ENCODE data around the gene ATRNL1. TPM values are rescaled to one million over a fixed set of nuclear protein-coding genes. Genes with fewer than 3 reads are reported as not detected.

Gene ATRNL1
- polyA plus RNA-seq, 4 donors, result 0.78 to 1.1 TPM; not detected in 2

GRCh38 chr10:115065801-115066200, 27.4 kb upstream of the ATRNL1 start:
- no peak for FAIRE-seq
- Histone ChIP-seq H3K4me3 (ENCODE audit: low read depth in 1 of 3, low read length in 3 of 3) (no peak overlapping the region), H3K36me3 (ENCODE audit: control insufficient read depth in 3 of 3, insufficient read depth in 2 of 3, low read depth in 1 of 3, low read length in 3 of 3) (no peaks in the 10 kb centered on the region), H3K4me1 (ENCODE audit: control insufficient read depth in 3 of 3, insufficient read depth in 2 of 3, low read depth in 1 of 3, low read length in 2 of 3) (no peaks in the 10 kb centered on the region), H3K27ac (ENCODE audit: low read depth in 1 of 3, low read length in 2 of 3) (no peak overlapping the region), H3K27me3 (ENCODE audit: control insufficient read depth in 3 of 3, insufficient read depth in 3 of 3, low read length in 3 of 3) (no peaks in the 10 kb centered on the region), H3K9me3 (ENCODE audit: control insufficient read depth in 2 of 2, insufficient read depth in 1 of 2, low read depth in 1 of 2, low read length in 1 of 2) (no peaks in the 10 kb centered on the region)
- DNase-seq, result no peak
- WGBS, 3 donors, result 63 to 82% (median 74%) methylated on average over 6 of the region's 6 CpGs

DNA sequence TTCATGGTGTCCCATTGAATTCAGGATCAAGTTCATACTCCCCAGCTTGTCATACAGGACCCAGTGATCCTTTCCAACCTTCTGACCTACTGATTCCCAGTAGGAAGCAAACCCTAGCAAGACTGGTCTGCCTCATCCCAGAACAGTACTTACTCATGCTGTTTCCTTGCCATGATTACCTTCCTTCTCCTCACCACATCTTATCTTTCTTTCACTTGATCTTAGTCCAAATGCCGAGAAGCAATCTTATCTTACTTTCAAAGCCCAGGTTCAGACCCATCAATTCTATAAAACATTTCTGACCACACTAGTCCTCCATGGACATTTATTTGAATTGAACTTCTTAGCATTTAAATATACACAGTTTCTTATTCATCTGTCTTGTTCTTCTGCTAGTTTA, 26.6 kb upstream of the ATRNL1 start:
- H3K9me3 ChIP-seq (ENCODE audit: control insufficient read depth in 2 of 2, insufficient read depth in 1 of 2, low read depth in 1 of 2, low read length in 1 of 2), result no peaks in the 10 kb centered on the region
- 12 to 67% (median 19%) methylated on average over 1 of the region's 1 CpG for WGBS, 3 donors
- FAIRE-seq, result no peak
- no peaks in the 10 kb centered on the region for H3K27me3 ChIP-seq (ENCODE audit: control insufficient read depth in 3 of 3, insufficient read depth in 3 of 3, low read length in 3 of 3)
- no peak overlapping the region for H3K4me3 ChIP-seq (ENCODE audit: low read depth in 1 of 3, low read length in 3 of 3)
- no peak for DNase-seq
- H3K4me1 ChIP-seq (ENCODE audit: control insufficient read depth in 3 of 3, insufficient read depth in 2 of 3, low read depth in 1 of 3, low read length in 2 of 3), result no peaks in the 10 kb centered on the region
- H3K36me3 ChIP-seq (ENCODE audit: control insufficient read depth in 3 of 3, insufficient read depth in 2 of 3, low read depth in 1 of 3, low read length in 3 of 3), result no peaks in the 10 kb centered on the region
- no peak overlapping the region for H3K27ac ChIP-seq (ENCODE audit: low read depth in 1 of 3, low read length in 2 of 3)

GRCh38 chr10:115073796-115074195, 19.4 kb upstream of the ATRNL1 start:
- no peak for FAIRE-seq
- Histone ChIP-seq H3K9me3 (ENCODE audit: control insufficient read depth in 2 of 2, insufficient read depth in 1 of 2, low read depth in 1 of 2, low read length in 1 of 2) (peaks cover 0 to 3% of the 10 kb centered on the region in 2 donors), H3K36me3 (ENCODE audit: control insufficient read depth in 3 of 3, insufficient read depth in 2 of 3, low read depth in 1 of 3, low read length in 3 of 3) (no peaks in the 10 kb centered on the region), H3K27me3 (ENCODE audit: control insufficient read depth in 3 of 3, insufficient read depth in 3 of 3, low read length in 3 of 3) (peaks cover 0 to 2% (median 0%) of the 10 kb centered on the region in 3 donors), H3K27ac (ENCODE audit: low read depth in 1 of 3, low read length in 2 of 3) (no peak overlapping the region), H3K4me1 (ENCODE audit: control insufficient read depth in 3 of 3, insufficient read depth in 2 of 3, low read depth in 1 of 3, low read length in 2 of 3) (no peaks in the 10 kb centered on the region), H3K4me3 (ENCODE audit: low read depth in 1 of 3, low read length in 3 of 3) (no peak overlapping the region)
- no peak for DNase-seq
- 69 to 79% (median 74%) methylated on average over 1 of the region's 1 CpG for WGBS, 3 donors

DNA sequence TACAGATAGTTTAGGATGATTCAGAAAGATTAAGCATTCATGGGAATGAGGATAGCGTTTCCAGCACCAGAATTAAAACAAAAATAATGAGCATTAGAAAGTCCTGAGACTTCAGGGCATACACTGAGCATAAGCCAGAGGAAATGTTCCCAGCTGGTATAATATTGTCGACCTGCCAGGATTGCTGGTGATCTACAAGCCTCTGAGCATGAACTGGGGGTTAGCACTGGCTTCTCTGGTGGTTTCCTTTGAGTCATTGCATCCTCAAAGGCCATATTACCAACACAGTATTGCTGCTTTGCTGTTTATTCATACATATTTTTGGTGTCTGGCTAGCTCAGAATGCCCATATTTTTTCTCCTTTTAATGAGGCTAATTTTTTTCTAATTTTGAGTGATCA, 10.7 kb upstream of the ATRNL1 start:
- Histone ChIP-seq H3K4me1 (ENCODE audit: control insufficient read depth in 3 of 3, insufficient read depth in 2 of 3, low read depth in 1 of 3, low read length in 2 of 3) (no peaks in the 10 kb centered on the region), H3K9me3 (ENCODE audit: control insufficient read depth in 2 of 2, insufficient read depth in 1 of 2, low read depth in 1 of 2, low read length in 1 of 2) (peaks cover 0 to 8% of the 10 kb centered on the region in 2 donors), H3K27me3 (ENCODE audit: control insufficient read depth in 3 of 3, insufficient read depth in 3 of 3, low read length in 3 of 3) (no peaks in the 10 kb centered on the region), H3K36me3 (ENCODE audit: control insufficient read depth in 3 of 3, insufficient read depth in 2 of 3, low read depth in 1 of 3, low read length in 3 of 3) (no peaks in the 10 kb centered on the region), H3K27ac (ENCODE audit: low read depth in 1 of 3, low read length in 2 of 3) (no peak overlapping the region), H3K4me3 (ENCODE audit: low read depth in 1 of 3, low read length in 3 of 3) (no peak overlapping the region)
- WGBS, 3 donors, result 17 to 38% (median 26%) methylated on average over 2 of the region's 2 CpGs
- no peak for DNase-seq
- no peak for FAIRE-seq

GRCh38 chr10:115084277-115084850, 8.8 kb upstream of the ATRNL1 start:
- DNase-seq (no peak), FAIRE-seq (no peak)
- WGBS, 3 donors, result 63 to 82% (median 80%) methylated on average over 5 of the region's 5 CpGs
- H3K4me3 ChIP-seq (ENCODE audit: low read depth in 1 of 3, low read length in 3 of 3), result no peak overlapping the region
- H3K36me3 ChIP-seq (ENCODE audit: control insufficient read depth in 3 of 3, insufficient read depth in 2 of 3, low read depth in 1 of 3, low read length in 3 of 3), result no peaks in the 10 kb centered on the region
- no peak overlapping the region for H3K27ac ChIP-seq (ENCODE audit: low read depth in 1 of 3, low read length in 2 of 3)
- H3K27me3 ChIP-seq (ENCODE audit: control insufficient read depth in 3 of 3, insufficient read depth in 3 of 3, low read length in 3 of 3), result no peaks in the 10 kb centered on the region
- H3K9me3 ChIP-seq (ENCODE audit: control insufficient read depth in 2 of 2, insufficient read depth in 1 of 2, low read depth in 1 of 2, low read length in 1 of 2), result peaks cover 0 to 3% of the 10 kb centered on the region in 2 donors
- H3K4me1 ChIP-seq (ENCODE audit: control insufficient read depth in 3 of 3, insufficient read depth in 2 of 3, low read depth in 1 of 3, low read length in 2 of 3), result no peaks in the 10 kb centered on the region

DNA sequence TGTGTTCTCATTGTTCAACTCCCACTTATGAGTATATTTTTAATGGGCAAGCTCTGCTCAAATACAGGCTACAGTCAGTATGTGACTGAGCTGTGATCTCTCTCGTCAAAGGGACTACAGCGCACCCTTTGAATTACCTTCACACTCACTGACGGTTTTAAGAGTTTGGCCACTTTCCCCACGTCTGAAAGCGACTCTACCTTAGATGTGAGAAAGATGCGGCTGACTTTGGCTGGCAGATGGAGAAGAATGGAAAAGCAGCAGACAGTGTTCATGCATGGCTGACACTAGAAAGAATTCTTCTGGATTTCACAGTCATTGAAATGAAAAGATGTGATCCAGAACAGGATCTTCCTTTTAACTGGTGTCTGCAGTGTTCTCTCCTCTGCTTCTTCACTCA, 2.0 kb upstream of the ATRNL1 start:
- Histone ChIP-seq H3K36me3 (ENCODE audit: control insufficient read depth in 3 of 3, insufficient read depth in 2 of 3, low read depth in 1 of 3, low read length in 3 of 3) (no peaks in the 10 kb centered on the region), H3K27me3 (ENCODE audit: control insufficient read depth in 3 of 3, insufficient read depth in 3 of 3, low read length in 3 of 3) (peaks cover 0 to 32% (median 11%) of the 10 kb centered on the region in 3 donors), H3K9me3 (ENCODE audit: control insufficient read depth in 2 of 2, insufficient read depth in 1 of 2, low read depth in 1 of 2, low read length in 1 of 2) (no peaks in the 10 kb centered on the region), H3K4me1 (ENCODE audit: control insufficient read depth in 3 of 3, insufficient read depth in 2 of 3, low read depth in 1 of 3, low read length in 2 of 3) (no peaks in the 10 kb centered on the region), H3K27ac (ENCODE audit: low read depth in 1 of 3, low read length in 2 of 3) (no peak overlapping the region), H3K4me3 (ENCODE audit: low read depth in 1 of 3, low read length in 3 of 3) (no peak overlapping the region)
- 60 to 83% (median 74%) methylated on average over 6 of the region's 6 CpGs for WGBS, 3 donors
- FAIRE-seq, result no peak
- DNase-seq, result no peak

- H3K36me3 ChIP-seq (ENCODE audit: control insufficient read depth in 3 of 3, insufficient read depth in 2 of 3, low read depth in 1 of 3, low read length in 3 of 3), result no peaks in the 10 kb centered on the region
- WGBS, 3 donors, result 2 to 3% (median 2%) methylated on average over 10 of the region's 10 CpGs
- FAIRE-seq (no peak), DNase-seq (no peak)
- no peaks in the 10 kb centered on the region for H3K4me1 ChIP-seq (ENCODE audit: control insufficient read depth in 3 of 3, insufficient read depth in 2 of 3, low read depth in 1 of 3, low read length in 2 of 3)
- H3K27me3 ChIP-seq (ENCODE audit: control insufficient read depth in 3 of 3, insufficient read depth in 3 of 3, low read length in 3 of 3), result peaks cover 0 to 32% (median 11%) of the 10 kb centered on the region in 3 donors
- H3K27ac ChIP-seq (ENCODE audit: low read depth in 1 of 3, low read length in 2 of 3), result peak overlapping the region in 1 of 3 donors; percentile 38
- H3K9me3 ChIP-seq (ENCODE audit: control insufficient read depth in 2 of 2, insufficient read depth in 1 of 2, low read depth in 1 of 2, low read length in 1 of 2), result no peaks in the 10 kb centered on the region
- peak overlapping the region in 2 of 3 donors; percentile 45 to 66 for H3K4me3 ChIP-seq (ENCODE audit: low read depth in 1 of 3, low read length in 3 of 3)
Measured at GRCh38 chr10:115092258-115092554, 959 bp upstream of the ATRNL1 start.

DNA sequence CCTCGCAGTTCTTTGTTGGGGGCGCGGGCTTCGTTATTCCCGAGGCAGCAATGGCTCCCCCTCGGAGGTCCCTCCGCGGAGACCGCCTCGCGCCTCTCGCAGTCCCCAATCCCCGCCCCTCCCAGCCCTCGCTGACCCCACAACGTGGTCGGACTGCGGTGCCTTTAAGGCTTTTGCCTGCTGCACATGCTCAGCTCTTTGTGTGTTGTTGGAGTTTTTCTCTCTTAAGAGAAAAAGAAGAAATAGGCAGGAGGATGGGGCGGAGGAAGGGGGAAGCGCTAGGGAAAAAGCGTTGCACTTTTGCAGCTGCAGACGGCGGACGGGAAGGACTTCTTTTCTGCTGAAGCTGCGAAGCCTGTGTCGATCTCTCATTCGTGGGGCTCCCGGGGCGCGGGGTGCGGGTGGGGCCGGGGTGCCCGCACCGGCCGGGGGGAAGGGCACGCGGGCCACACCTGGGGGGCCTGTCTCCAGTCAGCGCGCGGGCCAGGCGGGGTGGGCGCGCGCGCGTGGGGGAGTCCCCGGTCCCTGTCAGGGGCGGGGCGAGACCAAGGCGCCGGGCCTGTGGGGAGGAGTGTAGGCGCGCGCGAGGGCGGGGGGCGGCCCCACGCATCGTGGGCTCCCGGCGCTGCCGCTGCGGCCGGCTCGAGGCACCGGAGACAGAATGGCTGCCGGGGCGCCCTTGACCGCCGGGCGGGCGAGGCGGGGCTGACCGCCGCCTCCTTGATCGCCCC, 445 bp upstream of the ATRNL1 start:
- 0 to 1% (median 0%) methylated on average over 35 to 75 of the region's 75 CpGs for WGBS, 3 donors
- Histone ChIP-seq H3K27ac (ENCODE audit: low read depth in 1 of 3, low read length in 2 of 3) (peak overlapping the region in 1 of 3 donors; percentile 38), H3K4me1 (ENCODE audit: control insufficient read depth in 3 of 3, insufficient read depth in 2 of 3, low read depth in 1 of 3, low read length in 2 of 3) (no peaks in the 10 kb centered on the region), H3K9me3 (ENCODE audit: control insufficient read depth in 2 of 2, insufficient read depth in 1 of 2, low read depth in 1 of 2, low read length in 1 of 2) (no peaks in the 10 kb centered on the region), H3K36me3 (ENCODE audit: control insufficient read depth in 3 of 3, insufficient read depth in 2 of 3, low read depth in 1 of 3, low read length in 3 of 3) (no peaks in the 10 kb centered on the region), H3K4me3 (ENCODE audit: low read depth in 1 of 3, low read length in 3 of 3) (peak overlapping the region in 2 of 3 donors; percentile 45 to 66), H3K27me3 (ENCODE audit: control insufficient read depth in 3 of 3, insufficient read depth in 3 of 3, low read length in 3 of 3) (peaks cover 0 to 32% (median 11%) of the 10 kb centered on the region in 3 donors)
- DNase-seq, result peak in 1 of 2 donors; percentile 58
- no peak for FAIRE-seq
